Measurements from ENCODE around the gene SLX9. TPM values are rescaled to one million over a fixed set of nuclear protein-coding genes. Genes with fewer than 3 reads are reported as not detected.

SLX9 gene
- total RNA-seq, 6 donors from 2014 or later, result 5.5 to 34.6 (median 22.8) TPM

- Histone ChIP-seq H3K27ac (no peak overlapping the region), H3K36me3 (peaks cover 0 to 45% (median 24%) of the 10 kb centered on the region in 4 donors), H3K27me3 (no peaks in the 10 kb centered on the region), H3K4me3 (no peak overlapping the region), H3K9me3 (no peaks in the 10 kb centered on the region), H3K4me1 (peaks cover 11 to 17% (median 12%) of the 10 kb centered on the region in 4 donors)
- DNase-seq, result no peak
- 85 to 90% methylated on average over 24 of the region's 25 CpGs for WGBS, 2 donors
- ATAC-seq (ENCODE audit: low FRiP score in 2 of 2), result no peak
- TF ChIP-seq POLR2A (IDR thresholded peaks at IDR 0.05), result no peak
Measured at GRCh38 chr21:44946254-44947041, 6.6 kb downstream of the SLX9 start.

GRCh38 chr21:44947111-44947929, 7.5 kb downstream of the SLX9 start:
- ATAC-seq (ENCODE audit: low FRiP score in 2 of 2) (no peak), DNase-seq (no peak)
- no peak overlapping the region for H3K4me3 ChIP-seq
- TF ChIP-seq POLR2AphosphoS5 (IDR thresholded peaks at IDR 0.05), result no peak
- TF ChIP-seq CTCF (IDR thresholded peaks at IDR 0.05), result no peak
- no peak for TF ChIP-seq POLR2A (IDR thresholded peaks at IDR 0.05)
- no peak for TF ChIP-seq EP300 (IDR thresholded peaks at IDR 0.05)
- no peaks in the 10 kb centered on the region for H3K9me3 ChIP-seq
- peaks cover 9% of the 10 kb centered on the region in 4 donors for H3K4me1 ChIP-seq
- H3K36me3 ChIP-seq, result peaks cover 0 to 47% (median 27%) of the 10 kb centered on the region in 4 donors
- WGBS, 2 donors, result 76 to 82% methylated on average over 12 to 19 of the region's 22 CpGs
- no peak overlapping the region for H3K27ac ChIP-seq
- no peaks in the 10 kb centered on the region for H3K27me3 ChIP-seq

GRCh38 chr21:44947930-44948331, 8.1 kb downstream of the SLX9 start:
- TF ChIP-seq POLR2AphosphoS5 (IDR thresholded peaks at IDR 0.05) (no peak), POLR2A (IDR thresholded peaks at IDR 0.05) (no peak), EP300 (IDR thresholded peaks at IDR 0.05) (no peak), CTCF (IDR thresholded peaks at IDR 0.05) (no peak)
- peaks cover 5 to 11% (median 7%) of the 10 kb centered on the region in 4 donors for H3K4me1 ChIP-seq
- DNase-seq (no peak), ATAC-seq (ENCODE audit: low FRiP score in 2 of 2) (no peak)
- no peaks in the 10 kb centered on the region for H3K27me3 ChIP-seq
- H3K9me3 ChIP-seq, result no peaks in the 10 kb centered on the region
- no peak overlapping the region for H3K4me3 ChIP-seq
- WGBS, 2 donors, result 85 to 90% methylated on average over 27 to 29 of the region's 33 CpGs
- H3K27ac ChIP-seq, result no peak overlapping the region
- peaks cover 0 to 47% (median 27%) of the 10 kb centered on the region in 4 donors for H3K36me3 ChIP-seq

GRCh38 chr21:44948426-44949120, 8.7 kb downstream of the SLX9 start:
- Histone ChIP-seq H3K36me3 (peaks cover 0 to 45% (median 26%) of the 10 kb centered on the region in 4 donors), H3K27me3 (no peaks in the 10 kb centered on the region), H3K9me3 (no peaks in the 10 kb centered on the region), H3K4me3 (no peak overlapping the region), H3K27ac (no peak overlapping the region), H3K4me1 (peaks cover 5 to 13% (median 7%) of the 10 kb centered on the region in 4 donors)
- DNase-seq (no peak), ATAC-seq (ENCODE audit: low FRiP score in 2 of 2) (no peak)
- TF ChIP-seq EP300 (IDR thresholded peaks at IDR 0.05) (no peak), POLR2A (IDR thresholded peaks at IDR 0.05) (no peak)
- WGBS, 2 donors, result 80 to 89% methylated on average over 2 to 16 of the region's 16 CpGs

- 81 to 83% methylated on average over 11 to 21 of the region's 30 CpGs for WGBS, 2 donors
- H3K36me3 ChIP-seq, result peaks cover 0 to 42% (median 21%) of the 10 kb centered on the region in 4 donors
- no peak overlapping the region for H3K27ac ChIP-seq
- H3K9me3 ChIP-seq, result no peaks in the 10 kb centered on the region
- TF ChIP-seq CTCF (IDR thresholded peaks at IDR 0.05), result no peak
- no peak for TF ChIP-seq EP300 (IDR thresholded peaks at IDR 0.05)
- TF ChIP-seq POLR2AphosphoS5 (IDR thresholded peaks at IDR 0.05), result no peak
- H3K4me1 ChIP-seq, result peaks cover 5 to 13% (median 7%) of the 10 kb centered on the region in 4 donors
- ATAC-seq (ENCODE audit: low FRiP score in 2 of 2) (peak in 1 of 2 donors; percentile 3), DNase-seq (no peak)
- H3K27me3 ChIP-seq, result no peaks in the 10 kb centered on the region
- no peak overlapping the region for H3K4me3 ChIP-seq
Measured at GRCh38 chr21:44949161-44949778, 9.4 kb downstream of the SLX9 start.
